ENCODE data around the gene TRIO.

DNA sequence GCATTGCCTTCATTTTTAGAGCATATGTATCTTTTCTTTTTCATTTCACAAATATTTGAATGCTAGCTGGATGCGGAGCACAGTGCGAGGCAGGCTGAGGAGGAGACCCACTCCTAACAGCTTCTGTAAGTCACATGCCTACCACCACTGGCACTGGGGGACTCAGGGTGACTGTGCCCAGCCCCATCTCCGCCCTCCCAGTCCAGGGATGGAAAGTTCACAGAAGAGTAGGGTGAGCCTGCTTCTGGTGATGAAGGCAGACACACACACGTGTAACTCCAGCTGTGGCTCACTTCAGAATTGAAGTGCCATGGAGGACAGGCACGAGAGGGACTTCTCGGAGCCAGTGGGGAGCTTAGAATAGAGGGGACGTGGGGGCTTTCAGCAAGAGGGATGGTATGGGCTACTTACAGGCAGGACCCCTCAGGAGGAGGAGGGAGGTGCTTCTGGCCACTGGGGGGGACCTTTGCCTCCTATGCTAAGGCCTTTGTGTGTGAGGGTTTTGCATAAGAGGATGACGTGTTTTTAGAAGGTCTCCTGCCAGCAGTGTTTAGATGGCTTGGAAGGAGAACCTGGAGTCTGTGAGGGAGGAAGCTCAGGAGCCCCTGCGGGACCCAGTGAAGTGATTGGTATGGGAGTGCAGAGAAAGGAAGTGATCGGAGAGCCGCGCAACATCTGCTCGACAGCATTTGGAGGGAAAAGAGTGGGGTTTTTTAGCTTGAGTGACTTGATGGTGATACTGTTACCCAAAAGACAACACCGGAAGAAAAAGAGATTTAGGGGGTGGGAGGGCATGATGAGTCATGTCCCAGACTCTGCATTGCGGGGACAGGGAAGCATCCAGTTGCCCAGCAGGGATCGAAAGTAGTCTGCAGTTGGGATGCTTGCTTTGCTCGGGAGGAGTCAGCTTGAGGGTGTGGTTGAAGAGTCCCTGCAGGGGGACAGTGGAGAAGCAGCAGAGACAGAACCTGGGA lies 274.9 kb downstream of the TRIO start:
- TF ChIP-seq POLR2A (IDR thresholded peaks at IDR 0.05; ENCODE audit: low read depth) (no peak), CTCF (IDR thresholded peaks at IDR 0.05) (no peak)
